Measurements from ENCODE around the gene CHID1.

GRCh38 chr11:898540-899190 lies 11.9 kb downstream of the CHID1 start:
- TF ChIP-seq, protein P1, sequence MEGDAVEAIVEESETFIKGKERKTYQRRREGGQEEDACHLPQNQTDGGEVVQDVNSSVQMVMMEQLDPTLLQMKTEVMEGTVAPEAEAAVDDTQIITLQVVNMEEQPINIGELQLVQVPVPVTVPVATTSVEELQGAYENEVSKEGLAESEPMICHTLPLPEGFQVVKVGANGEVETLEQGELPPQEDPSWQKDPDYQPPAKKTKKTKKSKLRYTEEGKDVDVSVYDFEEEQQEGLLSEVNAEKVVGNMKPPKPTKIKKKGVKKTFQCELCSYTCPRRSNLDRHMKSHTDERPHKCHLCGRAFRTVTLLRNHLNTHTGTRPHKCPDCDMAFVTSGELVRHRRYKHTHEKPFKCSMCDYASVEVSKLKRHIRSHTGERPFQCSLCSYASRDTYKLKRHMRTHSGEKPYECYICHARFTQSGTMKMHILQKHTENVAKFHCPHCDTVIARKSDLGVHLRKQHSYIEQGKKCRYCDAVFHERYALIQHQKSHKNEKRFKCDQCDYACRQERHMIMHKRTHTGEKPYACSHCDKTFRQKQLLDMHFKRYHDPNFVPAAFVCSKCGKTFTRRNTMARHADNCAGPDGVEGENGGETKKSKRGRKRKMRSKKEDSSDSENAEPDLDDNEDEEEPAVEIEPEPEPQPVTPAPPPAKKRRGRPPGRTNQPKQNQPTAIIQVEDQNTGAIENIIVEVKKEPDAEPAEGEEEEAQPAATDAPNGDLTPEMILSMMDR (IDR thresholded peaks at IDR 0.05; ENCODE audit: insufficient read depth, low read depth, low read length): peak; percentile 3
- TF ChIP-seq EZH2 (IDR thresholded peaks at IDR 0.05; ENCODE audit: insufficient read depth, low read length): no peak

Data from astrocyte (in vitro differentiated cells and primary cell).